Upper lobe of right lung (tissue), 1 donor: ENCODE measurements around the gene CDADC1. TPM values are rescaled to one million over a fixed set of nuclear protein-coding genes. Genes with fewer than 3 reads are reported as not detected.
"Not testable (repeated sequence)": the region's sequence is repeated elsewhere in the genome, so short reads cannot be mapped to it uniquely, and the experiment has no call there.

Experiments used
- ATAC-seq: fragments of 200-7000 bp; cut with Tn5 transposase; one replicate; pipeline ENCODE4 v1.9.1; 2020; ENCODE audit warnings: mild to moderate bottlenecking, moderate library complexity
- DNase-seq: peaks from one replicate; pipeline ENCODE4 v3.0.0-alpha.2; 2020
- H3K27ac ChIP-seq: fragments of 200-600 bp; one replicate; pipeline ENCODE4 v1.8.0; 2022
- H3K27me3 ChIP-seq: fragments of 200-600 bp; one replicate; pipeline ENCODE4 v1.8.0; 2022; ENCODE audit warnings: mild to moderate bottlenecking
- H3K36me3 ChIP-seq: fragments of 200-600 bp; one replicate; pipeline ENCODE4 v1.8.0; 2022
- H3K4me1 ChIP-seq: fragments of 200-600 bp; one replicate; pipeline ENCODE4 v1.8.0; 2022
- H3K4me3 ChIP-seq: fragments of 200-600 bp; one replicate; pipeline ENCODE4 v1.8.0; 2022; ENCODE audit warnings: mild to moderate bottlenecking
- H3K9me3 ChIP-seq: fragments of 200-600 bp; one replicate; pipeline ENCODE4 v1.8.0; 2022
- intact Hi-C: fragments of 100-400 bp; cut with DNase I; formaldehyde crosslinking; loops from one replicate; pipeline ENCODE4 v1.11.0; 2022
- total RNA-seq: library from RNA; stranded (reverse); fragmentation: NEBNext Ultra II Directional; extraction: Animal tissue kit (Norgen Biotek cat#: 25700); gene quantifications from one replicate; pipeline ENCODE4 v1.2.1, GENCODE V29; 2021
- TF ChIP-seq, protein P1 (sequence below): fragments of 200-600 bp; IDR thresholded peaks from one replicate; pipeline ENCODE4 v1.8.0; 2022; ENCODE audit warnings: antibody characterized with exemption
- donor health status: DM: no; HTN: yes; CAD: no; lungs with severe emphysema.

CDADC1 gene
- total RNA-seq, 1 donor from 2014 or later, result 13.8 TPM

DNA sequence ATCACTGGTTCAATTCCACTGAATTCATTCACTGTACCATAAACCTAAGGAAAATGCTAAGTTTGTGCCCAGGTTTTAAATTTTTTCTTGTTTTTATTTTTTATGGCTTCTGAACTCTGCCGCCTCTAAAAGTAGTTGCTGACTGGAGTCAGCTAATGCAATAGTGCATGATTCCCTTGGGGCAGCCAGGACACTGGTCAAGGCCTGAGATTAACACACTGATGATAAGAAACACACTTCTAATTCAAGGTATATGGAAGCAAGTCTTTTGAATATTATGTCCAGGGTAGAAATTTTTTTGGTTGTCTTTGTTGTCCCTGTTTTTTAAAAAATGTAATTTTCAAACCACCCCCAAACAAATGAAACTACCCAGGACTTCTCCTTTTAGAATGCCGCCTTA lies 72.2 kb downstream of the CDADC1 start:
- no peaks in the 10 kb centered on the region for H3K4me1 ChIP-seq
- no peak for ATAC-seq
- H3K4me3 ChIP-seq, result no peak overlapping the region
- H3K36me3 ChIP-seq, result no peaks in the 10 kb centered on the region
- H3K9me3 ChIP-seq, result no peaks in the 10 kb centered on the region
- no peaks in the 10 kb centered on the region for H3K27me3 ChIP-seq
- no peak overlapping the region for H3K27ac ChIP-seq
- no peak for DNase-seq
- intact Hi-C loops, result no loop called here
- TF ChIP-seq, protein P1, sequence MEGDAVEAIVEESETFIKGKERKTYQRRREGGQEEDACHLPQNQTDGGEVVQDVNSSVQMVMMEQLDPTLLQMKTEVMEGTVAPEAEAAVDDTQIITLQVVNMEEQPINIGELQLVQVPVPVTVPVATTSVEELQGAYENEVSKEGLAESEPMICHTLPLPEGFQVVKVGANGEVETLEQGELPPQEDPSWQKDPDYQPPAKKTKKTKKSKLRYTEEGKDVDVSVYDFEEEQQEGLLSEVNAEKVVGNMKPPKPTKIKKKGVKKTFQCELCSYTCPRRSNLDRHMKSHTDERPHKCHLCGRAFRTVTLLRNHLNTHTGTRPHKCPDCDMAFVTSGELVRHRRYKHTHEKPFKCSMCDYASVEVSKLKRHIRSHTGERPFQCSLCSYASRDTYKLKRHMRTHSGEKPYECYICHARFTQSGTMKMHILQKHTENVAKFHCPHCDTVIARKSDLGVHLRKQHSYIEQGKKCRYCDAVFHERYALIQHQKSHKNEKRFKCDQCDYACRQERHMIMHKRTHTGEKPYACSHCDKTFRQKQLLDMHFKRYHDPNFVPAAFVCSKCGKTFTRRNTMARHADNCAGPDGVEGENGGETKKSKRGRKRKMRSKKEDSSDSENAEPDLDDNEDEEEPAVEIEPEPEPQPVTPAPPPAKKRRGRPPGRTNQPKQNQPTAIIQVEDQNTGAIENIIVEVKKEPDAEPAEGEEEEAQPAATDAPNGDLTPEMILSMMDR, result no peak

DNA sequence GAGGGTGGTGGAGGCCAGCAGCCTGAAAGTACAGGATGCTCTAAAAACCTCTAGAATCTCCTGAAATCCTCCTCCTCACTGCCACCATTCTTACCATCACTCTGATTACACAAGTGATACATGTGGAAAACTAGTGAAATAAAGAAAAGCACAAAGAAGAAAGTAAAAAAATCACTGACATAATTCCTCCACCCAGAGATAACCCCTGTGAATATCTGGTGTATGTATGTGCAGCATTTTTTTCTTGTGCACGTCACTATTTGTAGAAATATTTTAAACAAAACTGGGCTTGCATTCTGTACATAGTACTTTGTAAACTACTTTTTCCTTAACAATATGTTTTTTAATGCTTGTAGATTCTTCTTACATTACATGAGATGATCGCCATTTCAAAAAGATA lies 73.2 kb downstream of the CDADC1 start:
- ATAC-seq, result no peak
- intact Hi-C loops, result no loop called here
- no peaks in the 10 kb centered on the region for H3K36me3 ChIP-seq
- no peaks in the 10 kb centered on the region for H3K27me3 ChIP-seq
- no peaks in the 10 kb centered on the region for H3K4me1 ChIP-seq
- H3K27ac ChIP-seq, result no peak overlapping the region
- DNase-seq, result no peak
- H3K9me3 ChIP-seq, result no peaks in the 10 kb centered on the region
- TF ChIP-seq, protein P1, result no peak
- H3K4me3 ChIP-seq, result no peak overlapping the region

DNA sequence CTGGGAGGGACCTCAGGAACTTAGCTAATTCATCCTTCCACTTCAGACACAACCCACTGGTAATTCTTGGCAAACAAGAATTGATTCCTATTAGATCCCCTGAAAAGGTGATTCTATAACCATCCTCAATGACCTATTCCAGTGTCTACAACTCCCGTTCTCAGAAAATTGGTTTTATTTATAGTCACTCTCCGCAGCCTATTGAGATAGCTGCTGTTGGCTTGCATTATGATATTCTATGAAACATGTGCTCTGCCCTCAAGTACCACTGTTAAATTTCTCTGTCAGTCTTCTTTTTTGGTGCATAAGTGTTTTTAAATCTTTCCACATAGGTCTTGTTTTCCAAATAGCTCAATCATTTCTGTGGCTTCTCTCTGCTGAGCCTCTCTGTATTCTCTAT lies 75.0 kb downstream of the CDADC1 start:
- Histone ChIP-seq H3K4me3 (no peak overlapping the region), H3K27ac (no peak overlapping the region), H3K36me3 (no peaks in the 10 kb centered on the region), H3K4me1 (no peaks in the 10 kb centered on the region), H3K27me3 (no peaks in the 10 kb centered on the region), H3K9me3 (no peaks in the 10 kb centered on the region)
- TF ChIP-seq, protein P1, result no peak
- DNase-seq (no peak), ATAC-seq (no peak)
- intact Hi-C loops, result no loop called here

DNA sequence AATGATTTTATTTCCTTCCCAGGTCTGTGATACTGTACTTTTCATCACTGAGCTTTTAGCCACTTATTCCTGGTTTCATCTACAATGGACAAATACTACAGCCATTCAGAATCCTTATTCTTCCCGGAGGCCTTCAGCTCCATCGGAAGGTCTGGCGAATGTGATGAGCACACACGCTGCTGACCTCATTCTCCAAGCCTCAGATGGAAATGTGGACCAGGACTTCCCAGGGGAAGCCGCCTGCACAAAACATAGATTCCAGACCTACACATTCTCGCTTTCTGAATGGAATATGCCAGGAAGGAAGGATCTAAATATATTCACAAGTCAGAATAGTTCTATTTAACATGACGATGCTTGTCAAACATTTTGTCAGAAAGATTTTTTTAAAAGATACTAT lies 75.6 kb downstream of the CDADC1 start:
- no peak overlapping the region for H3K4me3 ChIP-seq
- H3K36me3 ChIP-seq, result no peaks in the 10 kb centered on the region
- H3K9me3 ChIP-seq, result no peaks in the 10 kb centered on the region
- H3K27me3 ChIP-seq, result no peaks in the 10 kb centered on the region
- no peaks in the 10 kb centered on the region for H3K4me1 ChIP-seq
- TF ChIP-seq, protein P1, result no peak
- no peak for ATAC-seq
- intact Hi-C loops, result no loop called here
- H3K27ac ChIP-seq, result no peak overlapping the region
- no peak for DNase-seq

DNA sequence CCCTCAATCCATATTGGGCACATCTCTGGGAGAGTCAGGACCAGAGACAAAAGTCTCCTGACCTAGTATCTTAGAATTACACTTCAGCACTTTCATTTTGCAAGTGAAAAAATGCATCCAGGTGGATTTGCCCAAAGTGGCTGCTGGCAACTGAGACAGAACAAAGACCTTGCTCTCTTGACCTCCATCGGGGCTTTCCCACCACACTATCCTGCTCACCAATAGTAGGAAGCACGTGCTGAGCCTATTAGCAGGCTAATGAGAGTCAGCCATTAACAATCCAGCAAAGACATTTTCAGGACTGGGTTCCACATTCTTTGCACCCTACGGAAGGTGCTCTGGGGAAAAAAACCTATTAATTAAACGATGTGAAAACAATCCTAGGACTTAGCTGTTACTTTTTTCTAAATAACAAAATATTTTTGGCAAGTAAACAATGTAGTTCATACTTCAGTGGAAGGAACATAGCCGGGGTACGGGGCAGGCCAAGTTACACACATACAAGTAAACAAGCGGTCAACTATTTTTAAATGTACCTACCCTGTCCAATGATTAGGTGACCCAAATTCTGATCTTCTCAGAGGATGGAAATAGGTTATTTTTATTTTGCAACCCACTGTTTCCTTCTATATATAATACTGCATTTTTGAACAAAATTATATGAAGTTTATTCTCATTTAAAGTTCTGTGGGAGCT lies 78.6 kb downstream of the CDADC1 start:
- intact Hi-C loops, result no loop called here
- Histone ChIP-seq H3K4me1 (no peaks in the 10 kb centered on the region), H3K27ac (no peak overlapping the region), H3K9me3 (no peaks in the 10 kb centered on the region), H3K4me3 (no peak overlapping the region), H3K36me3 (no peaks in the 10 kb centered on the region), H3K27me3 (no peaks in the 10 kb centered on the region)
- no peak for DNase-seq
- TF ChIP-seq, protein P1, result no peak
- no peak for ATAC-seq

DNA sequence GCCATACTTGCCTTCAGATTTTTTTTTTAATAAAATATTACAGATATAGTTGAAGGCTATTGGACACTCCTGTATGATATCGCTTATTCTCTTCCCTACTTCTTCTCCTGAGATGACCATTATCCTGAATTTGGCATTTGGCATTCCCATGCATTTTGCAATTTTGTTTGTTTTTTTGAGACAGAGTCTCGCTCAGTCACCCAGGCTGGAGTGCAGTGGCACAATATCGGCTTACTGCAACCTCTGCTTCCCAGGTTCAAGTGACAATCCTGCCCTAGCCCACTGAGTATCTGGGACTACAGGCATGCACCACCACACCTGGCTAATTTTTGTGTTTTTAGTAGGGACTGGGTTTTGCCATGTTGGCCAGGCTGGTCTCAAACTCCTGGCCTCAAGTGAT lies 79.4 kb downstream of the CDADC1 start:
- DNase-seq, H3K27ac ChIP-seq, intact Hi-C loops: not testable (repeated sequence)

More for the DNA sequence above, 79.4 kb downstream of the CDADC1 start:
- H3K4me3 ChIP-seq, H3K4me1 ChIP-seq, H3K36me3 ChIP-seq, H3K9me3 ChIP-seq, H3K27me3 ChIP-seq, ATAC-seq: not testable (repeated sequence)
